Measurements from ENCODE around the gene CCDC180. TPM values are rescaled to one million over a fixed set of nuclear protein-coding genes. Genes with fewer than 3 reads are reported as not detected.
"Not testable (repeated sequence)": the region's sequence is repeated elsewhere in the genome, so short reads cannot be mapped to it uniquely, and the experiment has no call there.

CCDC180 gene
- polyA plus RNA-seq (ENCODE audit: insufficient read length in 3 of 3) = 10 to 100 TPM in 2 of 3 donors, 1 to 10 TPM in 1; 9.8 to 23.6 (median 17.0) TPM
- long read RNA-seq, donor 1, partial matches to known transcripts = 0 of 1 reads
- long read RNA-seq, donor 1, other reads (novel, unspliced or antisense) = 0 of 1 reads
- long read RNA-seq, donor 2 = 0 reads
- long read RNA-seq, donor 3 = 0 reads
- long read RNA-seq, donor 4, transcript CCDC180-205 (3 exons, 3,084 nt) = major isoform, 6 of 6 reads
- long read RNA-seq, donor 4, partial matches to known transcripts = 0 of 6 reads
- long read RNA-seq, donor 4, other reads (novel, unspliced or antisense) = 0 of 6 reads
- long read RNA-seq, donor 5 = 0 reads
- long read RNA-seq, donor 6, partial matches to known transcripts = 0 of 3 reads
- long read RNA-seq, donor 6, other reads (novel, unspliced or antisense) = 0 of 3 reads
- long read RNA-seq, donor 7, partial matches to known transcripts = 0 of 2 reads
- long read RNA-seq, donor 7, other reads (novel, unspliced or antisense) = 0 of 2 reads
- long read RNA-seq, donor 8 = 0 reads
- long read RNA-seq, donor 9, partial matches to known transcripts = 0 of 1 reads
- long read RNA-seq, donor 9, other reads (novel, unspliced or antisense) = 0 of 1 reads
- long read RNA-seq, donor 10, partial matches to known transcripts = 0 of 1 reads
- long read RNA-seq, donor 10, other reads (novel, unspliced or antisense) = 0 of 1 reads
- long read RNA-seq, donor 11 = 0 reads
- long read RNA-seq, donor 12, transcript CCDC180-205 (3 exons, 3,084 nt) = major isoform, 7 of 7 reads
- long read RNA-seq, donor 12, partial matches to known transcripts = 0 of 7 reads
- long read RNA-seq, donor 12, other reads (novel, unspliced or antisense) = 0 of 7 reads
- long read RNA-seq, donor 13, partial matches to known transcripts = 0 of 4 reads
- long read RNA-seq, donor 13, other reads (novel, unspliced or antisense) = 0 of 4 reads
- long read RNA-seq, donor 14 = 0 reads
- long read RNA-seq, donor 15, partial matches to known transcripts = 0 of 3 reads
- long read RNA-seq, donor 15, other reads (novel, unspliced or antisense) = 0 of 3 reads
- long read RNA-seq, donor 16, partial matches to known transcripts = 0 of 2 reads
- long read RNA-seq, donor 16, other reads (novel, unspliced or antisense) = 0 of 2 reads

DNA sequence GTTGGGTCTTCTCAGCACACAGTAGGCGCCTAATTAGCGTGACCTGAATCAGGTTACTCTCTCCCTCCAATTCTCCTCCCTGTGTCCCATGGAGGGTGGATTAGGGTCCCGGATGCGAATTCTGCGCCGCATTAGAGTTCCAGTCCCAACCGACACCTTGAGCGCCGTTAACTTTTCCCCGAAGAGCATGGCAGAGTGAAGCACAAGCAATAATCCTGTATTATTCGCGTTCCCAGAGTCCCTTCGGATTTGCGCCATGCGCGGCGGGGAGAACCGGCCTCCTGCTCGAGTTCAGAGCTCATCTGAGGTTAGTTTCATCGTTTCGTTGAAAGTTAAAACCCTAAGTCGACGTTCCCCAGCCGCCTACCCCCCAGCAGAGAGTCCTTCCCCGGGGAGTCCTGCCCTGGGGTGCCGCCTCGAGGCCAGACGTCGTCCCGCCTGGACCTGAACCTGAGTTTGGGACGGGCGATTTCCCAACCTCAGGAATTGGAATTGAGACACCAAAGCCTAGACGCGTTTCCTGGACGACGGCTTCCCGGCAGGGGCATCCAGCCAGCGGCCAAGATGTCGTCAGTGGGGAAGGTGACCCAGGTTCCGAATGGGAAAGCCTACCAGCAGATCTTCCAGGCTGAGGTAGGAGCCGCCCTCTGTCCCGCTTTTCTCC is at the start of gene CCDC180:
CCDC180 (plus strand) TSS at position 160 of the 664 bp plus-strand sequence; CDS start at position 565, 405 bp downstream.
- no peak for DNase-seq

DNA sequence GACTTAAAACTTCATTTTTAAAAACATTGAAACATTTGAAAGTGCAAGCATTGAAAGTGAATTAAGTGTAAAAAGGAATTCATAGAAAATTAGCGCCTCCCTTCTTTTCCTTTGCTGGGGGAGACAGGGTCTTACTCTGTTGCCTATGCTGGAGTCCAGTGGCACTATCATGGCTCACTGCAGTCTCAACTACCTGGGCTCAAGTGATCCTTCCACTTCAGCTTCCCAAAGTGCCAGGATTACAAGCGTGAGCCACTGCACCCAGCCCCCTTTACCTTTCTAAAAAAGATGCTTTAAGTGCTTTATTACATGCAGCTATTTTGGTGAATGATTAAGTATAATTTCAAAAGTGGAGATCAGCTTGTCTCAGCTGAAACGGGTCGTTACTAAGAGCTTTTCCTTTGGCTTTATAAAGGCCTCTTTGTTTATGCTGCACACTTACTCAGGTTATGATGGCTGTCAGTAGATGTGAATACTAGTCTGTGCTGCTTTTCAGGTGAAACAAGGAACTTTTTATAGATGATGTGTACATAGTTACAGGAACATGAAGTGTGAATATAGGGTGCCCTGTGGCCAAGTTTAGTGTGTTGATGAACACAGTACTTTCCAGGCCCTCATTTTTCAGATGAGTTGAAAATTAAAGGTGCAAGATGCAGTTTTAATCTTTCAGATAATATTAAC is 47.5 kb upstream of the CCDC180 start:
- DNase-seq = not testable (repeated sequence)

DNA sequence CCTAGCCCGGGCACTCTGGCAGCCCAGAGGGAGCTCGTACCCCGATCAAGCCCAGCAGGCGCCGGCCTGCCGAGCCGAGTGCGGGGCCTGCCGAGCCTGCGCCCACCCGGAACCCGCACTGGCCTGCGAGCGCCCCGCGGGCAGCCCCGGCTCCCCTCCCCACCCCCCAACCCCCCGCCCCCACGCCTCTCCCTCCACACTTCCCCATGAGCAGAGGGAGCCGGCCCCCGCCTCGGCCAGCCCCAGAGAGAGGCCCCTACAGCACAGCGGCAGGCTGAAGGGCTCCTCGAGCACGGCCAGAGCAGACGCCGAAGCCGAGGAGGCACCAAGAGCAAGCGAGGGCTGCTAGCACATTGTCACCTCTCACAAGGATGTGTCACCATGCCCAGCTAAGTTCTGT is 36.2 kb upstream of the CCDC180 start:
- DNase-seq = no peak

DNA sequence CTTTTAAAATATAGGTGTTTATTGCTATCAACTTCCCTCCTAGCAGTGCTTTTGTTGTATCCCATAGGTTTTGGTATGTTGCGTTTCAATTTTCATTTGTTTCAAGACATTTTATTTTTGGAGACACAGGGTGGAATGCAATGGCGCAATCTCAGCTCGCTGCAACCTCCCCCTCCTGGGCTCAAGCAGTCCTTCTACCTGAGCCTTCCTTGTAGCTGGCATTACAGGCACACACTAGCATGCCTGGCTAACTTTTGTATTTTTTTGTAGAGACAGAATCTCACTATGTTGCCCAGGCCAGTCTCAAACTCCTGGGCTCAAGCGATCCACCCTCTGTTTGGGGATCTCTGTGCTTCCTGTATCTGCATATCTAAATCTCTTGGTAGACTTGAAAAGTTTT is 35.4 kb upstream of the CCDC180 start:
- no peak for DNase-seq

DNA sequence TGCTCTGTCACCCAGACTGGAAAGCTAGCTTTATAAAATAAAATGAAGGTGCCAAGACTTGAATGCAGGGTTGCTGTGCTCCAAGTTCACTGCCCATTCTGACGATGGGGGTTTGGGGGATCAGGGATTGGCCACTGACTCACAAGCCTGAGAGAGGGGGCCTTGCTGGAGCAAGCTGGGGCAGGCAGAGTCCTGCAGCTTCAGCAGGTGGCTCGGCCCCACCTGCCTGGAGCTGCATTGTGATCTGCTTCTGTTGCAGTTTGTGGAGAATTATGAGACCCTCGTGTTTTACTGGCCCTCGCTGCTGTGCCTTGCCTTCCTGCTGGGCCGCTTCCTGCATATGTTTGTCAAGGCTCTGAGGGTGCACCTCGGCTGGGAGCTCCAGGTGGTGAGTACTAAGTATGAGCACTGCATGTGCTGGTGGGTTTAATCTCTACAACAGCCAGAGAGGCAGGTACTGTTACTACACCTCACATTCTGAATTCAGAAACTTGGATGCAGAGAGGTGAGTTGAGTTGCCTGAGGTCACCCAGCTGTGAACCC is 31.1 kb upstream of the CCDC180 start:
- no peak for DNase-seq

- DNase-seq = no peak
These were observed 29.5 kb upstream of the CCDC180 start for GRCh38 chr9:97277953-97278352.

GRCh38 chr9:97280755-97281330 is 26.6 kb upstream of the CCDC180 start:
- no peak for DNase-seq

DNA sequence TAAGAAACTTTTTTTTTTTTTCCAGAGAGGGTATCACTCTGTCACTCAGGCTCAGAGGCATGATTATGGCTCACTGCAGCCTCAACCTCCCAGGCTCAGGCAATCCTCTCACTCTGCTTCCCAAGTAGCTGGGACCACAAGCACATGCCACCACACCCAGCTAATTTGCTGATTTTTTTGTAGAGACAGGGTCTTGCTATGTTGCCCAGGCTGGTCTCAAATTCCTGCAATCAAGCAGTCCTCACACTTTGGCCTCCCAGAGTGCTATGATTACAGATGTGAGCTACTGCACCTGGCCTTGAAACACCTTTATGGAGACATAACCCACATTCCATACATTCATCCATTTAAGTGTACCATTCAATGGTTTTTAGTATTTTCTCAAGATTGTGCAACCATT is 23.7 kb upstream of the CCDC180 start:
- DNase-seq = no peak

DNA sequence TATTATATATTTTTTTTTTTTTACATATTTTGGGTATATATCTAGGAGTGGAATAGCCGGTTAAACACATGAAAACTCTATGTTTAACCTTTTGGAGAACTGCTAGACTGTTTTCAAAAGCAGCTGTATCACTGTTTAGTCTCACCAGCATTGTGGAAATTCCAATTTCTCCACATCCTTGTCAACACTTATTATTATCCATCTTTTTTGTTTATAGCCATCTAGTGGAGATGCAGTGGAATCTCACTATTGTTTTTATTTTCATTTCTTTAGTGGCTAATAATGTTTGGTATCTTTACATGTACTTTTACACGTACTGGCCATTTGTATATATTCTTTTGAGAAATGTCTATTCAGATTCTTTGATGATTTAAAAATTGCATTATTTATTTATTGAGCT is 22.7 kb upstream of the CCDC180 start:
- DNase-seq = no peak

DNA sequence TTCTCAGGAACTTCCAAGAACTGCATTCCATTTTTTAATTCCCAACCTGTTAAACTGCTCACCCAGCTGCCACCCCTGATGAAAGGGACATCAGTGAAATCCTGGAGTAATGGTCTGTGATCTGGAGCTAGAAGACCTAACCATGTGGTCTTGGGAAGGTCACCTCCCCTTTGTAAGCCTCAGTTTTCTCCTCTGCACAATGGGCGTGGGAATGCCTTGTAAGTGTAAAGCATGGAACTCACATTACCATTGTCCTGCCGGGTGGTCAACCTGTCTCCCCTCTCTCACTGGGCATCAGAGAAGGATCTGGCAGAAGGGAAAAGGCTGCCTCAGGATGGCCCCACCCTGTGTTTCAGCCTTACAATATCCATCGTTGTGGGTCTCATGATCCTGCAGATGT is 15.3 kb upstream of the CCDC180 start:
- no peak for DNase-seq

GRCh38 chr9:97293207-97293721 is 14.2 kb upstream of the CCDC180 start:
- peak; percentile 47 for DNase-seq

DNA sequence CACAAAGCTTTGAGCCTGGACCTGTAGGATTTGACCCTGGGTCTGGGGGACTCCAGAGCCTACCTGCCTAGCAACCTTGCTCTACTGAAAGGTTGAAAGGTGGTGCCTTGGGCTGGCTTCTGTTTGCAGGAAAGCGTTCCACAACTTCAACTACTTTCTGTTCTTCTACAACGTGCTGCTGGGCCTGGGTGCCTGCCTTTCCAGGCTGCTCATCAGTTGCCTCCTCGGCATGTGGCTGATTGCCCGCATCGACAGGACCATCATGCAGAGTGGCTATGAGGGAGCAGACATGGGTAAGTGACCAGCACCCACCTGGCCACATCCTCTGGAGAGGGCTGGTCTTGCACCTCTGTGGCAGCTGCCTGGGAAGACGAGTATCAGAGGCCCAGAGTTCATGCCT is 13.6 kb upstream of the CCDC180 start:
- DNase-seq = no peak

DNA sequence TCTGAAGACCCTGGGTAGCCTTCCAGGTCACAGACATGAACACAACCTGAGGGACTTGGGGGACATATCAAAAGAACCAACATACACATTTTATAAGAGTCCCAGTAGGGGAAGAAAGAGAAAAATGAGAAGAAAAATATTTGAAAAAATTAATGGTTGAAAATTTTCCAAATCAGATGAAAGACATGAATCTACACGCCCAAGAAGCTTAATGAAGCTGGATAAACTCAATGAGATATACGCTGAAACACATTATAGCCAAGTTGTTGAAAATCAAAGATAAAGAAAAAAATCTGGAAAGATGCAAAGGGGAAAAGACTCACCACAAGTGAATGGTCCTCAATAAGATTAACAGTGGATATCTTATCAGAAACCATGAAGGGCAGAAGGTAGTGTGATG is 9.6 kb upstream of the CCDC180 start:
- no peak for DNase-seq

DNA sequence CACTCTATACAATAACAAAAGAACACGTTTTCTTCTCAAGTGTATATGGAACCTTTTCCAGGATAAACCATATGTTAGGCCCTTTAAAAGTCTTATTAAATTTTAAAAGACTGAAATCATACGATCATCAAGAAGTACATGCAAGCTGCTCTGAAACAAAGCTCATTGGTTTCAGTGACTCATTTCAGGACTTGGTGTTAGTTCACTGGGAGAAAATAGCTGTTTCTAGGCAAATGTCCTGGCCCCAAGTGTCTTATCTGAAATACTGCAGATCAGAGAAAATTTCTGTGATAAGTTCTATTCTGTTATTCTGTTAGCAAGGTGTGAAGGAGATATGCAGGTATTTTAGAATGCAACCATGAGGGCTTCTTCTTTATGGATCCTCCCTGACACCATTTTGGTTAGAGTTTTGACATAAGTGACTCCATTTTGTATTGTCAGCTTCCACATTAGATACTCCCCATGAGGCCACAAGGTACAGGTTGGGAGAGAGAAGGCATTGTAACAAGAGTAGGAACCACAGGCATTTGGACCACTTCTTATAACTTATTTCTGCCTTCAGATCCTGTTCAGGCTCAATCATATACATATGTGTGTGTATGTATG is 7.5 kb upstream of the CCDC180 start:
- no peak for DNase-seq

- DNase-seq = no peak
These were observed 6.9 kb upstream of the CCDC180 start for GRCh38 chr9:97300586-97300985.

DNA sequence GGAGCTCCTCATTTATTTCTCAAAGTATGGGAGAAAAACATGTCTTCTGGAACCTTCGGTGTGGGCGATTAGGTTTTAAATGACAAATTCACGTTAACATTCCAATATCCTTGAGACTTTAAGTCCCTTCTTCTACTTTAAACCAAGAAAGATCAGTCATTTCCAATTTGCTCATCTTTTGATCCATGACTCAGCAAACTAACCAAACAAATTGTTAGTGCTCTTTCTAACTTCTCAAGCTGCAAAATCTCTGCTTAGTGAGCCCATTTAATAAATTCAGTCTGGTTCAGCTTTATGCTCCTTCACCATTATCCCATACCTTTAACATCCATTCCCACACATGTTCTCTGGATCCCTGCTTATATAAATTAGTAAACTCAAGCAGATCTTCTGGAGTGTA is 5.5 kb upstream of the CCDC180 start:
- no peak for DNase-seq

- DNase-seq = no peak
These were observed 2.9 kb upstream of the CCDC180 start for GRCh38 chr9:97304586-97304985.

DNA sequence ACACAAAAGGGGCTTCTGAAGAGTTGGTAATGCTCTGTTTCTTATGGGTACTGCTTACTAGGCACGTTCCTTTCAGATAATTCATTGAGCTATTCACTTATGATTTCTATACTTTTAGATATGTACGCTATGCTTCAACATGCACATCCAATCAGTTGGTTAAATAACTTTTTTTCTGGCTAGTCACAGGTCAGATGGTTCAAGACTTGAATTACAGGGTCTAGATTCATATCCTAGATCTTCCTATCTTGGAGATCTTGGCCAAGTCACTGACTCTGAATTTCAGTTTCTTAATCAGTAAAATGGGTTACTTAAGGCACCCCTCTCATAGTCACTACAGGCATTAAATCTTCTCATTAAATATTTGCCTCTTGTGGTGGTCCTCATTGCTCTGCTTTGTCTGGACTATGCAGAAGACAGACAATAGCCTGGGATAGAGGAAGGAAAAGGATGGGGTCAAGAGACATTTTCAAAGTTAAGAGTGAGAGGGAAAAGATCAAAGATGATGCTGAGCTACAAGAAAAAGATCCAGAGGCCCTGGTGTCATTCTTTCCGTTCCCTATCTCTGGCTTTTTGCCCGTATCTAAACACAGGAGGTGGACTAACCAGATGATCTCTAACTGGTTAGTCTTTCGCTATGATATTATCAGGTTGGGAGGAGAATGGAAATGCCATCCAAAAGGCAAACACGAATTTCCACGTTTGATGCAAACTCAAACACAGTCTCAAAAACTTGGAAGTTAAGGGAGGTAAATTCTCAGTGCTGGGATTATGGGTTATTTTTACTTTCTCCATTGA is 1.8 kb upstream of the CCDC180 start:
- DNase-seq = no peak

DNA sequence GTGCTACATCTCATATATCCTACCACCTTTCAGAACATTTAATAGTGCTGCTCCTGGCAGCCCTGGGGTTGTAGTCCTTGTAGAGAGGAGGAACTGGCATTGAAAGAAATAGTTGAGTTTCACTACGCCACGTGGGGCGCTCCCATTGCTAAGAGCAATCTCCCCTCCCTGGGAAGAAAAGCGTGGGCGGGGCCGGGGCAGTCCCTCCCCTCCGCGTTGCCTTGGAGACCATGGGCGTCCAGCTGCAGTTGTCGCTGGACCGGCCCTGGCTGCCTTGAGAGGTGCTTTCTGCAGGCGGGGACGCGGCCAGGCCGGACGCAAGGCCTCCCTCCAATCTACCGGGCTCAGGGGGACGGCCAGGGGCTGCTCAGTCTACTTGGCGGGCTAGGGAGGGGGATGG is 368 bp upstream of the CCDC180 start:
- peak; percentile 83 for DNase-seq
